ENCODE results near the gene LMAN1L. TPM values are rescaled to one million over a fixed set of nuclear protein-coding genes. Genes with fewer than 3 reads are reported as not detected.

LMAN1L gene
- total and polyA plus RNA-seq, 7 donors: 0.64 to 1.8 TPM; not detected in 5

DNA sequence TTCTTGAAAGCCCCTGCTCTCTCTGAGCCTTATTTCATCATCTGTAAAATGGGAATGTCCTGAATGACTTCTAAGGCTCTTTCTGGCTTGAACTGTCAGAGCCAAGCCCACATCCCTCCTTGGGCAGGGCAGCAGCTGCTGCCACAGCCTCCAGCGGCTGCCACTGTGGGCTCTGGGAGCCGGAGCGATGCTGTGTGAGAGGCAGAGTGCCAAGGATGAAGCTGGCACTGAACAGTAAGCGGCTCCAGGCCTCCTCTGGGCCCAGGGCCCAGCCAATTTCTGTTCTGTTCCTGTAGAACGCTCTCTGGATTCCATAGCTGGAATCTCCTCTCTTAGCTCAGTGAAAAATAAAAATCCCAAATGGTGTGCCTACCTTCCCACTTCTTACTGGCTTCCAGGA lies 18.2 kb downstream of the LMAN1L start:
- TF ChIP-seq, protein P1, sequence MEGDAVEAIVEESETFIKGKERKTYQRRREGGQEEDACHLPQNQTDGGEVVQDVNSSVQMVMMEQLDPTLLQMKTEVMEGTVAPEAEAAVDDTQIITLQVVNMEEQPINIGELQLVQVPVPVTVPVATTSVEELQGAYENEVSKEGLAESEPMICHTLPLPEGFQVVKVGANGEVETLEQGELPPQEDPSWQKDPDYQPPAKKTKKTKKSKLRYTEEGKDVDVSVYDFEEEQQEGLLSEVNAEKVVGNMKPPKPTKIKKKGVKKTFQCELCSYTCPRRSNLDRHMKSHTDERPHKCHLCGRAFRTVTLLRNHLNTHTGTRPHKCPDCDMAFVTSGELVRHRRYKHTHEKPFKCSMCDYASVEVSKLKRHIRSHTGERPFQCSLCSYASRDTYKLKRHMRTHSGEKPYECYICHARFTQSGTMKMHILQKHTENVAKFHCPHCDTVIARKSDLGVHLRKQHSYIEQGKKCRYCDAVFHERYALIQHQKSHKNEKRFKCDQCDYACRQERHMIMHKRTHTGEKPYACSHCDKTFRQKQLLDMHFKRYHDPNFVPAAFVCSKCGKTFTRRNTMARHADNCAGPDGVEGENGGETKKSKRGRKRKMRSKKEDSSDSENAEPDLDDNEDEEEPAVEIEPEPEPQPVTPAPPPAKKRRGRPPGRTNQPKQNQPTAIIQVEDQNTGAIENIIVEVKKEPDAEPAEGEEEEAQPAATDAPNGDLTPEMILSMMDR (IDR thresholded peaks at IDR 0.05): no peak
- TF ChIP-seq POLR2AphosphoS5 (IDR thresholded peaks at IDR 0.05) (no peak), EP300 (IDR thresholded peaks at IDR 0.05) (no peak), POLR2A (IDR thresholded peaks at IDR 0.05) (no peak)
- DNase-seq: peak; percentile 82
- Histone ChIP-seq H3K4me3 (no peak overlapping the region), H3K36me3 (peaks cover 0 to 3% (median 0%) of the 10 kb centered on the region in 4 donors), H3K27ac (peak overlapping the region; percentile 24 to 62 (median 46)), H3K9me3 (no peaks in the 10 kb centered on the region), H3K4me1 (peaks cover 0 to 11% (median 9%) of the 10 kb centered on the region in 4 donors), H3K27me3 (peaks cover 0 to 28% (median 22%) of the 10 kb centered on the region in 3 donors)
- intact Hi-C loops (cut with DNase I): loop anchor here (2.0 kb wide), 1 partner anchor 14 kb away; no protein-coding TSS in a partner anchor
- 44 to 75% methylated on average over 5 of the region's 5 CpGs for WGBS, 2 donors

DNA sequence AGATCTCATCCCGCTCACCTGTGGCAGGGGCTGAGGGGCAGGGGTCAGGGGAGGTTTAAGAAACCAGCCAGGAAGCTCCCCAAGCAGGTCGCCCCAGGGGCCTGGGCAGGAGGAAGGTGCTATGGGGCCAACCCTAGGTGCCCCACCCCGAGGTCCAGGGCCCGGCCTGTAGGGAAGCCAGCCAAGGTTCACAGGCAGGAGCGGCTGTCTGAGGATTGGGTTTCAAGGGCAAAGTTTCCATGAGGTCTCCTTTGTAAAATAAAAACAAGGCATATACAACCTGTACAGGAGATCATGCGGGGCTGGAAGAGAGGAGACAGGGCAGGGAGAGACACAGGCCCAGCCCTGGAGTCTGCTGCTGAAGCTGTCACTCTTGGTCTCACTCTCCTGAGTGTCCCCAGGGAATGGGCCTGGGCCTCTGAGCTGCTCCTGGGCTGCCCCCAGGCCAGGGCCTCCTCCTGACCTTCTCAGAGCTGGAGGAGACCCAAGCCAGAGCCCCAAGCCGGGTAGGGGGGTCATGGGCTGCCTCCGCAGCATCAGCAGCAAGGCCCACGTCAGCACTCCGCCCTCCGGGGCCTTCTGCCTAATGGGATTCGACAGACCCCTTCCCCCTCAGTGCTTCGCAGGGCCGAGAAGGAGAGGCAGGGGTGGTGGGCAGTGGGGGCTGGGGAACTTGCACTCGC lies 19.3 kb downstream of the LMAN1L start:
- H3K4me3 ChIP-seq: no peak overlapping the region

DNA sequence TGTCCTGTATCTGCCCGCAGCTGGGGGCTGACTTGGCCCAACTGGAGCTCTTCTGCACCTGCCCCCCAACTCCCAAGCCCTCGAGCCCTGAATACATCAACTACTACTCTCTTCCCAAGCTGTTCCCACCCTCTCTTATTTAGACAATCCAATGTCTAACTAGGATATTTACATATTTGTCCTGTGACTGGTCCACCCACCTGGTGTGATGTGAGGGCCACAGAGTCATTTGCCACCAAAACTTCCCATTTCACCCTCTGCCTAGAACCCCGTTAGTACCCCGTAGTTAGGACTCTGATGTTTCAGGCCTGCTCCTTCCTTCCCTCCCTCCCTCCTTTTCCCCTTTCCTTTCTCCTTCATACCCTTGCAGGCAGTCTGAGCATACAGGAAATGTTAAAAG lies 20.2 kb downstream of the LMAN1L start:
- Histone ChIP-seq H3K4me1 (peaks cover 0 to 11% (median 3%) of the 10 kb centered on the region in 4 donors), H3K27ac (no peak overlapping the region), H3K9me3 (no peaks in the 10 kb centered on the region), H3K36me3 (peaks cover 0 to 14% (median 0%) of the 10 kb centered on the region in 4 donors), H3K27me3 (peaks cover 0 to 10% (median 2%) of the 10 kb centered on the region in 3 donors), H3K4me3 (no peak overlapping the region)
- intact Hi-C loops (cut with DNase I): no loop called here
- 65 to 74% methylated on average over 4 of the region's 4 CpGs for WGBS, 2 donors
- TF ChIP-seq POLR2A (IDR thresholded peaks at IDR 0.05) (no peak), EP300 (IDR thresholded peaks at IDR 0.05) (no peak)
- DNase-seq: no peak

More for the DNA sequence above, 19.3 kb downstream of the LMAN1L start:
- H3K27me3 ChIP-seq: peaks cover 0 to 18% (median 11%) of the 10 kb centered on the region in 3 donors
- DNase-seq: no peak
- H3K9me3 ChIP-seq: no peaks in the 10 kb centered on the region
- H3K36me3 ChIP-seq: peaks cover 0 to 12% (median 0%) of the 10 kb centered on the region in 4 donors
- H3K27ac ChIP-seq: peak overlapping the region in 3 of 4 donors; percentile 44 to 62 (median 47)
- 47 to 69% methylated on average over 15 of the region's 15 CpGs for WGBS, 2 donors
- peaks cover 0 to 11% (median 3%) of the 10 kb centered on the region in 4 donors for H3K4me1 ChIP-seq
- intact Hi-C loops (cut with DNase I): loop anchor here (2.0 kb wide), 1 partner anchor 15 kb away; no protein-coding TSS in a partner anchor
- TF ChIP-seq, protein P1 (IDR thresholded peaks at IDR 0.05): no peak
- no peak for TF ChIP-seq EP300 (IDR thresholded peaks at IDR 0.05)
- TF ChIP-seq POLR2A (IDR thresholded peaks at IDR 0.05): no peak
- TF ChIP-seq POLR2AphosphoS5 (IDR thresholded peaks at IDR 0.05): no peak

DNA sequence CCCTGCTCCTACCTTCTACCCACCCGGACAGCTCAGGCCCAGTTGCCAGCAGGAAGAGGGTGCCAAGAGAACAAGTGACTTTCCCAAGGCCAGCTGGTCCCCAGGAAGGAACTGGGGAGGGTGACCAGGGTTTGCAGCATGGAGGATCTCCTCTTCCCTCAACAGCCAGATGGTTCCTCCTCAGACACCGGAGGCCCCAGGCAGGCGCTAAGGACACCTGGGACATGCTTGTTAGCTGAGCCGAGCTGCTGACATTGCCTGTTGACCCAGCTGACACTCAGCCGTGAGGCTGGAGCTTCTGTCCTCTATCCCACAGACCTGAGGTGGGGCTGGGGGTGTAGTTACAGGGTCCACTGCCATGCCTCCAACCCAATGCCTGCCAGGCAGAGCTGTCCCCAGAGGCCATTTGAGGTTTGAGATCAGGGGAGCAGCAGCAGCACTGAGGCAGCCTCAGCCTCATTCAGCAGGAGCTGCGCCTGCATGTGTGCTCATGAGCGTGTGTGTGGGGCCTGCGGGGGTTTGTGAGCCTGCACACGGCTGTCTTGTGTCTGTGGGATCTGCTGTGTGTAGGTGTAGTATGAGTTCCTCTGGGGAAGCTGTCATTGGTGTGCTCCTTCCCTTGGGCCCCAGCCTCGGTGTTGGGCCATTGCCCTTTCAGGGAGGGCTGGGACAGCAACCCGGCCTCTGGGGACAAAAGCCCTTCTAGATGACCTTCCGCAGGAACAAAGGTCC lies 20.9 kb downstream of the LMAN1L start:
- Histone ChIP-seq H3K36me3 (peaks cover 0 to 19% (median 2%) of the 10 kb centered on the region in 4 donors), H3K4me3 (no peak overlapping the region), H3K27me3 (peaks cover 0 to 2% (median 0%) of the 10 kb centered on the region in 3 donors), H3K9me3 (no peaks in the 10 kb centered on the region), H3K4me1 (peaks cover 0 to 11% (median 3%) of the 10 kb centered on the region in 4 donors), H3K27ac (no peak overlapping the region)
- TF ChIP-seq, protein P1 (IDR thresholded peaks at IDR 0.05): no peak
- TF ChIP-seq POLR2A (IDR thresholded peaks at IDR 0.05): no peak
- no peak for DNase-seq
- 68 to 78% methylated on average over 12 of the region's 12 CpGs for WGBS, 2 donors
- intact Hi-C loops (cut with DNase I): no loop called here

DNA sequence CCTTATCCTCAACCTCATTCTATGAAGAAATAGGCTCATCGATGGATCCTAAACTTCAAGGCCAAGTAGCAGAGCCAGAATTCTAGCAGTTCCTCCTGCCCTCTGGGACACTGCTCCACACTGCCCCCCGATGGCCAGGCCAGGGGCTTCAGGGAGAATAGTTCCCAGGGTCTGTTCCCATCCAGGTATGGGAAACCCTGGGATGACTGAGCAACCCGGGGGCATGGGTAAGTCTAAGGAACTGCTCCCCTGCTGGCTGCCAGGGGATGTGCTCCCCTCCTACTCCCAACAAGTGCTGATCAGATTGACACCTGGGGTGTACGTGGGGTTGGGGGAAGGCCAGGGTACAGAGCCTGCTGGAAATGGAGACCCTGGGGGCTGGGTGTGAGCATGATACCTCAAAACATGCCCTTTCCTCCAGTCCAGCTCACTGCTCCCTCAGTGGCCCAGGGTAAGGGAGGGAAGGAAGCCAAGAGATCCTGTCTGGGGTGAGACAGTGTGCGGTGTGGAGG lies 22.7 kb downstream of the LMAN1L start:
- Histone ChIP-seq H3K27ac (no peak overlapping the region), H3K4me3 (no peak overlapping the region), H3K9me3 (no peaks in the 10 kb centered on the region), H3K27me3 (no peaks in the 10 kb centered on the region), H3K36me3 (peaks cover 0 to 36% (median 2%) of the 10 kb centered on the region in 4 donors), H3K4me1 (peaks cover 0 to 10% (median 3%) of the 10 kb centered on the region in 4 donors)
- no peak for DNase-seq
- WGBS, 2 donors: 31 to 40% methylated on average over 5 of the region's 5 CpGs
- intact Hi-C loops (cut with DNase I): no loop called here
- TF ChIP-seq, protein P1 (IDR thresholded peaks at IDR 0.05): peak; percentile 21 to 63 (median 60)
- no peak for TF ChIP-seq EP300 (IDR thresholded peaks at IDR 0.05)
